Erythroblast (primary cell): ENCODE results near the gene HOXC6.

Experiments used
- GATA1 ChIP-seq: IDR thresholded peaks from 2 replicates; pipeline ENCODE4 v1.6.1; 2011; ENCODE audit warnings: low read depth, mild to moderate bottlenecking, control low read depth, low read length, moderate library complexity
- POLR2A ChIP-seq: IDR thresholded peaks from 2 replicates; pipeline ENCODE4 v1.6.1; 2011; ENCODE audit warnings: mild to moderate bottlenecking, low read length

GRCh38 chr12:54002915-54003389, 25.3 kb upstream of the HOXC6 start:
- TF ChIP-seq POLR2A, result no peak
- no peak for TF ChIP-seq GATA1
